Erythroblast (primary cell): Measurements from ENCODE around the gene SEMG1.

Experiments
- DNase-seq, 2 experiments: peaks; one replicate each; lab custom pipeline; 2025; lab: John Stamatoyannopoulos, UW
- GATA1 ChIP-seq: IDR thresholded peaks from 2 replicates; pipeline ENCODE4 v1.6.1; 2011; ENCODE audit warnings: low read depth, mild to moderate bottlenecking, control low read depth, low read length, moderate library complexity
- POLR2A ChIP-seq: IDR thresholded peaks from 2 replicates; pipeline ENCODE4 v1.6.1; 2011; ENCODE audit warnings: mild to moderate bottlenecking, low read length

The SEMG1 gene, protein sequence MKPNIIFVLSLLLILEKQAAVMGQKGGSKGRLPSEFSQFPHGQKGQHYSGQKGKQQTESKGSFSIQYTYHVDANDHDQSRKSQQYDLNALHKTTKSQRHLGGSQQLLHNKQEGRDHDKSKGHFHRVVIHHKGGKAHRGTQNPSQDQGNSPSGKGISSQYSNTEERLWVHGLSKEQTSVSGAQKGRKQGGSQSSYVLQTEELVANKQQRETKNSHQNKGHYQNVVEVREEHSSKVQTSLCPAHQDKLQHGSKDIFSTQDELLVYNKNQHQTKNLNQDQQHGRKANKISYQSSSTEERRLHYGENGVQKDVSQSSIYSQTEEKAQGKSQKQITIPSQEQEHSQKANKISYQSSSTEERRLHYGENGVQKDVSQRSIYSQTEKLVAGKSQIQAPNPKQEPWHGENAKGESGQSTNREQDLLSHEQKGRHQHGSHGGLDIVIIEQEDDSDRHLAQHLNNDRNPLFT

DNA sequence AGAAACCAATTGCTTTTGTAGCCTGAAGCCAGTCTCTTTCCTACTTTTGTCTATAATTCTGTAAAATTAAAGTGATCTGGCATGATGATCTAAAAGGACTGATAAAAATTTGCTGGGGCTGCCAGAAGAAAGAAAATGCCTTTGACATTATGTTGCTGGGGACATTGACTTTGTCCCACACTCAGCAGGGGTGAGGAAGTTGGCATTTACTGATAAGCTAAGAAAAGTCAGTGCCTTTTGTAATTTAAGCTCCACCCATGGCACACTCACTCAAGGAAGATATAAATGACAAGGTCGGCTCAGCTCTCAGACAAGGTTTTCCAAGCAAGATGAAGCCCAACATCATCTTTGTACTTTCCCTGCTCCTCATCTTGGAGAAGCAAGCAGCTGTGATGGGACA lies at the start of gene SEMG1:
SEMG1 (plus strand) TSS at position 309 of the 400 bp plus-strand sequence; CDS start at position 330, 21 bp downstream.
- TF ChIP-seq GATA1 (no peak), POLR2A (no peak)
- DNase-seq, result no peak

DNA sequence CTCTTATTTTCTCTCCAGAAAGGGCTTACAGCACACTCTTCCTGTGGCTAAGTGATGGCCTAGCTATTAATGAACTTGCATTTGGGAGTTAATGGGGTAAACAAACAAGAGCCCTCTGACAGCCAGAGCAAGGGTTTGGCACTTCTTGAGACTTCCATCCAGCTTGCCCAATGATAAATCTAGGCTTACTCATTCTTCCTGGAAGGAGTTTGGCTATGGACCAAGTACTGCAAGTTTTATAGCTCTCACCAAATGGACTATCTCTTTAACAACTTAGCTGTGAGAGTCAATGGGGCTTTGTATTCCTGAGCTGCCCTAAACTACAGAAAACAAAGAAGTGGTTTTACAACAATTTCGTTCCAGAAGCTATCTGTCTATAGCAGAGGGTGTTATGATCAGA lies 48.9 kb upstream of the SEMG1 start:
- TF ChIP-seq POLR2A, result no peak
- no peak for TF ChIP-seq GATA1
- no peak for DNase-seq

DNA sequence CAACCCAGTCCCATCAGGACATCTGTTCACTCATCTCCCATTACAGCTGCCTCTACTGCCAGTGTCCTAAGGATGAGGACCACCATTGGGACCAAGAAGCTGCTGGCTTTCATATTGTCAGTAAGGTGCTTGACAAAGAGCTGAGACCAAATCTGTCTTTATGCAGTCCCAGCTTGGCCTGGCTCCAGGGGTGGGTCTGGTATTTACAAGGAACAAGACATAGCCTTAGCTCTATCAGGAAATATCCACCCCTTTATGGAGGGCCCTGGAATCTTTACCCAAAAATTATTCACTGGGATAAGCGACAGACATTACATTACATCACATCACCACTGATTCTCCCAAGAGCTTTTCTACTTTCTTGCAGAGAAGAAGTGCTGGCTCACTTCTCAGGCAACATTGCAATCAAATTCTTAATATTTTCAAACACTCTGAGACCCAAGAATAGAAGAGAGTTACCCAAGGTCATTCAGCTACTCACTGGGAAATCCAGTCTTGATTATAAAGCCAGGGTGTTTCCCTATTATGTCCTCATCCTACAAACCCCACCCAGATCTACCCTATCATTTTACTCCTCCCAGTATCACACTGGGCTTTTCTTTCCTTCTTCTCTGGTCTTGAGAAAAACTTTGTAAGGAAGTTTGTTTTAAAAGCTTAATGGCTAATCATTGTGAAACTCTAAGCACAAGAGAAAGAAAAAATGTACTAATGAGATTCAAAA lies 43.6 kb upstream of the SEMG1 start:
- no peak for TF ChIP-seq POLR2A
- TF ChIP-seq GATA1, result no peak
- no peak for DNase-seq

DNA sequence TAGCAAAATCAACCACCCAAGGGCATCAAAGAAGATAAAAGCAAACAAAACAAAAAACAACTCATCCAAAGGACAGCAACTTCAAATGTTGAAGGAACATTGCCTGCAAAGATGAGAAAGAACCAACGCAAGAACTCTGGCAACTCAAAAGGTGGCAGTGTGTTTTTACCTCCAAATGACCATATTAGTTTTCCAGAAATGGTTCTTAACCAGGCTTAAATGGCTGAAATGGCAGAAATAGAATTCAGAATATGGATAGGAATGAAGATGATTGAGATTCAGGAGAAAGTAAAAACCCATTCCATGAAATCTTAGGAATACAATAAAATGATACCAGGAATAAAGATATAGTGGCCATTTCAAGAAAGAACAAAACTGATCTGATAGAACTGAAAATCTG lies 41.9 kb upstream of the SEMG1 start:
- TF ChIP-seq GATA1, result no peak
- TF ChIP-seq POLR2A, result no peak
- no peak for DNase-seq

DNA sequence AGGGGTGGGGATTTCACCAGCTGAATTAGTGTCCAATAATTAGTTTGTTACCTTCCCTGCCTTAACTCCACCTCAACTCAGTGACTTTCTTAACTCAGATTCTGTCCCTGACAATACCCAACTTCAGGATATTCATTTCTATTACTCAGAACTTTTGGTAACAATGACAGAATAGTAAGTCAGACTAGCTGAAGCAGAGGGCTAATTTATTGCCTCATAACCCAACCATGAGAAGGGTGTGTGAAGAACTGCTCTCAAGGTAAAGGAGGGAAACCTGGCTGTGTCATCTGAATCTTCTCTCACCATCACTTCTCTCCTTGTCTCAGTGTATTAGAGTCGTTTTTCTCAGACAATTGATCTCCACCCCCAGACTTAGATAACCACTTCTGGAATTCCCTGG lies 33.3 kb upstream of the SEMG1 start:
- no peak for DNase-seq
- TF ChIP-seq POLR2A (no peak), GATA1 (no peak)

DNA sequence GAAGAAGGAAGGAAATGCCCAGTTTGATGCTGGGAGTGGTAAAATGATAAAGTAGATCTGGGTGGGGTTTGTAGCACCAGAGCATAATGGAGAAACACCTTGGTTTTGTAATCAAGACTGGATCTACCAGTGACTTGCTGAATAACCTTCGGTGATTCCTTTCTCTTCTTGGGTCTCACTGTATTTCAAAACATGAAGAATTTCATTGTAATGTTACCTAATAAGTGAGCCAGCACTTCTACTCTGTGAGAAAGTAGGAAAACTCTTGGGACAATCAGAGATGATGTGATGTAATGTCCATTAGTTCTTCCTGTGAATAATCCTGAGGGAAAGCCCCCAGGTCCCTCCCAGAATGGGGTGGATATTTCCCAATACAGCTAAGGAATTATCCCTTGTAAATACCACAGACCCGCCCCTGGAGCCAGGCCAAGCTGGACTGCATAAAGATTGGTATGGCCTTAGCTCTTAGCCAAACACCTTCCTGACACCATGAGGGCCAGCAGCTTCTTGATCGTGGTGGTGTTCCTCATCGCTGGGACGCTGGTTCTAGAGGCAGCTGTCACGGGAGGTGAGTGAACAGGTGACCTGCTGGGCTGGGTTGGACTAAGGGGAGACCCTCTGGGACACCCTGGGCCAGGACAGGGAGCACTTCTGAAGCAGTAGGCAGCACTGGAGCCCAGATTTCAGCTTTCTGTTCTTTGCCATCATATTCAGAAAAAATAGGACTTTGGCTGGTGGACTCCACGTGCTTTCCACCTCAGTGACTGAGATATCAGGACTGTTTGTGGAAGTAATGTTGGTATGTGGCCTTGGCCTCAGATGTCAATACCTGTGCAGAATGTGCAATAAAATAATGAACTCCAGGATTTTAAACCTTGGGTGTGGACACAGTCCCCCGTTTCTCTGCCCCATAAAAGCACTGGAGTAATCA lies 32.1 kb upstream of the SEMG1 start, which contains the start of gene PI3:
PI3 (plus strand) TSS at position 469 of the 931 bp plus-strand sequence; CDS start at position 490, 21 bp downstream.
- DNase-seq, result no peak
- TF ChIP-seq GATA1, result no peak
- TF ChIP-seq POLR2A, result no peak

DNA sequence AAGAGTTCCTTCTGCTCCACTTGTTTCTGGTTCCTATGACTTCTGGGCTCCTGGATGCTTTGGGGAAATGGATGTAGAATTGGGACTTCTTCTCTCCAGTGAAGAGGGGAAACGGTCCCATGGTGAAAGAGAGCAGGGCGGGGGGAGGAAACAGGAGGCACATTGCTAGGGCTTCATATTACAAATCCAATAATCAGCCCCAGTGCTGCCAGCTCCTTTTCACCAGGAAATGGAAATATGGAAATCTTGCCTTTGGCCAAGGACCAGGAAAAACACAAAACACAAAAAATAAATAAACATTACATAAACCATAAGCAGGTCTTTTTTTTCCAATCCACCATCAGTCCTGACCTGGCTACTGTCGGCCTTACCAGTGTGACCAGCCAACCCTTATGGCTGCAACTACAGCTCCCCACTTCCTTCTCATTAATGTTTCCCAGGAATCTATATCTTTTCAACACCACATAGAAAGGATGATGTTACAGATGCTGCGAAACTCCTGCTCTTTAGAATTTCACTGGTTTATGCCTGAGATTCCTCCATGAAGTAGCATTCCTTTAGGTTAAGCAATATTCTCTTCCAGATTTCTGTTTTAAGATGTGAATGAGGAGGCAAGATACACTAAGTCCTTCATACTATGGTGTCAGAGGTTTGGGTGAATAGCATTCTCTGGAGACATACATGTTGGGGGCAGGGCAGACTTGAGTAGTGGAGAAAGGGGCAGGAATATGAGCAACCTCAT lies 30.1 kb upstream of the SEMG1 start:
- DNase-seq, result no peak
- TF ChIP-seq GATA1, result no peak
- no peak for TF ChIP-seq POLR2A

DNA sequence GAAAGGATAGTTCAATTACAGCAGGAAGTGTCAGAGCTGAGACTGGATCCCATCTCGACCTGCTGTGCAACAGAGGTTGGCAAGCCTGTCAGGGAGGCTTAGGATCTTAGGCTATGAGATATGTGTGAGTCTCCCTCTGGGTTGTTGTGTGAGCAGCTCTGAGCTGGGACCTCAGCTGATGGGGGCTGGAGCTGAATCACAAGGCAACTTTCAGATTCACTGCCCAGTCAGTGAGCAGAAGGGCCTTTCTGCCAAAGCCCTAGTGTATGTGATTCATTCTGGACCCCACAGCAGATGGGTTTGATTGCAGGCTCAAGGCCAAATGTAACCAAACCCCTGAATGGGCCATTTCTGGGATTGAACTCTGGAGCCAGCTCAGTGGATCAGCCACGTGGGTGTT lies 27.7 kb upstream of the SEMG1 start:
- no peak for TF ChIP-seq GATA1
- TF ChIP-seq POLR2A, result no peak
- DNase-seq, result no peak

DNA sequence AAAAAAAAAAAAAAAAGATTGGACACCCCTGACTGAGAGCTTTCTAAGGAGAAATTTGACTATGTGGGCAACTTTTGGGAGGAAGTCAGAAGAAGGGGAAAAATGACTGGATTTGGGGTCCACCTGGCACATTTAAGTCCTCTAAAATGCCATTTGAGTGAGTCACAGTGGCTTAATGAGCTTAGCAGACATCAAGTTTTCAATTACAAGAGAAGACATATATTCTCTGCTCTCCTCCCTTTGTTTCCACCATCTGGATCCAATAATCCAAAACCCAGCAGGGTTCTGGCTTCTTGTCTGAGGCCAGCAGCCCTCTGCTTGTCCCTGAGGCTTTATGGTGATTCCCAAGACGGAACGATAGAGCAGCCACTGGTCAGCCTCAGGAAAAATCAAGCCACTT lies 25.2 kb upstream of the SEMG1 start:
- DNase-seq, result no peak
- no peak for TF ChIP-seq GATA1
- no peak for TF ChIP-seq POLR2A

DNA sequence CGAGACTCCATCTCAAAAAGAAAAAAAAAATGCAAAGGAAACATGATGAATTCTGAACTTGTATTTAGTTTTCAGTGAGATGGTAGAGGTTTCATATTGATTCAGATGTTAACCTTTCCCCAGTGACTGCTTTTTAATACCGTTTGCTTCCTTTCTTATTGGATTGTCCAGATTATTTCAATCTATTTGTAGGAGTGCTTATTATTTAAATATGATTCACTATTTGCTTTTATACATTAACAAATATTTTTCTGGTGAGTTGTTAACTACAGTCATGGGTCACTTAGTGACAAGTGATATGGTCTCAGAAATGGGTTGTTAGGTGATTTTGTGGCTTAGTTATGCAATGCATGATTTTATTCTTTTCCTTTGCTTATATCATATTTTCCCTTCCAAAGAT lies 23.7 kb upstream of the SEMG1 start:
- no peak for TF ChIP-seq POLR2A
- TF ChIP-seq GATA1, result no peak
- DNase-seq, result no peak

DNA sequence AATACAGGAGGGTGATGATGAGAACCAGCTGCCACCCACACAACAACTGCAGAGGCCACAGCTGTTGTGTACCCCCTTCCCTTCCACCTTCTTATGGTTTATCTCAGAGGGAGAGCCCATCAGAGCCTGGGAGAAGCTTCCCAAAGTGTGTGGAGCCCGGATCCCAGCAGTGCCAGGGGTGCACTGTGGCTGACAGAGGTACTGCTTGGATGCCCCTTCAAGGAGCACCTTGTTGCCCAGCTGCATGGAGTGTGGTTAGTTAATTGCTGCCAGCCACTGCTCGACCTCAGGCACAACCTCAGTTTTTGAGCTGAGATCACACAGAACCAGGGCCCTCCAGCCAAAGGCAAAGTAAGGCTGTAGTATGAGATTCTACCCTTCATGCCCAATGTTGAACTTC lies 19.1 kb upstream of the SEMG1 start:
- TF ChIP-seq GATA1, result no peak
- no peak for DNase-seq

DNA sequence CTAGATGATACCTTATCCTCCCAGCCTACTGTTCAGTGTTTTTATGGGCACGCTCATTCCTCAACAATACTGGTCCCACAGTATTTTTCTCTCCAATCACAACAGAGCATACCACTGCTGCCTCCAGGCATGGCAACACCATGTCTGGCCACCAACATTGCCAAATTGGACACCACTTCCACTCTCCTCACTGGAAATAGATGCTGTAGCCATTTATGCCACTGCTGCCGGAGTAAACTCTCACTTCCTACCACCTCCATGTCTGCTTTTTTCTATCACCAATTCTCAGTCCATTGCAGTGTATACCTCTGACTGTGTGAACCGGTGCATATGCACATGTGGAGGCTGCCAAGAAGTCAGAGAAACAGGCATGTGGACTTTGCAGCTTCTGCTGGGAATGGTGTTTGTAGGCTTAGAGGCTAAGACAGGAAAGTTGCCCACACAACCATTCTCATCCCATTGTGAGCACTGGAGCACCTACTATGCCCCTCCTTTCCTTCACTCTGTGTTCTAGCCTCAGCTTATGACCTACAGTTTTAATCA lies 17.7 kb upstream of the SEMG1 start:
- no peak for DNase-seq
- TF ChIP-seq GATA1, result no peak
- TF ChIP-seq POLR2A, result no peak

DNA sequence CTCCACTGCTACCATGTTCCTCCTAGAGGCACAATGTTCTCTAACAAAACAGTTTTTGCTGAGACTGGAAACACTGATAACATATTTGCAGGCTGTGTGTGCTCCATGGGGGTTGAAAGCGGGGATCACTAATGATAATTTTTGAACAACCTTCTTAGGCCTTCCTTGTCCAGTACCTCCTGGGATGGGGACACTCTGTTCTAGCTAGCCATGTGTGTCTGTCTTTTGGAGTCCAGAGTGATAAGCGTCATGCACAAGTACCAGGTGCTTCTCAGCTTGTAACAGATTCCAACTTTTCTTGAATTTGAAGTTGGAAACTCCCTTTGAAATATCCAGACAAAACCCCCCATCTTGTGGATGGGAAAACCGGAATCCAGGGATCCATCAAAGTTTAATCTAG lies 17.0 kb upstream of the SEMG1 start:
- DNase-seq, result no peak

More for the DNA sequence above, 17.0 kb upstream of the SEMG1 start:
- no peak for TF ChIP-seq POLR2A
- TF ChIP-seq GATA1, result no peak
